ENCODE data around the gene AP1S3.
"Not testable (repeated sequence)": the region's sequence is repeated elsewhere in the genome, so short reads cannot be mapped to it uniquely, and the experiment has no call there.

AP1S3 gene

GRCh38 chr2:223877721-223878410 lies 40.5 kb upstream of the AP1S3 start:
- DNase-seq, result no peak
- no peaks in the 10 kb centered on the region for H3K27me3 ChIP-seq
- H3K9me3 ChIP-seq, result no peaks in the 10 kb centered on the region
- TF ChIP-seq CTCF (IDR thresholded peaks at IDR 0.05; ENCODE audit: low read depth, low read length), result no peak
- no peaks in the 10 kb centered on the region for H3K4me1 ChIP-seq
- H3K36me3 ChIP-seq, result peaks cover 15% of the 10 kb centered on the region
- H3K4me3 ChIP-seq (ENCODE audit: low read depth, low read length), result no peak overlapping the region

GRCh38 chr2:223873672-223874071 lies 36.3 kb upstream of the AP1S3 start:
- no peak for TF ChIP-seq CTCF (IDR thresholded peaks at IDR 0.05; ENCODE audit: low read depth, low read length)
- Histone ChIP-seq H3K4me3 (ENCODE audit: low read depth, low read length) (no peak overlapping the region), H3K36me3 (no peaks in the 10 kb centered on the region; the same call in 1 of the 2 replicates), H3K4me1 (no peaks in the 10 kb centered on the region), H3K9me3 (no peaks in the 10 kb centered on the region), H3K27me3 (no peaks in the 10 kb centered on the region)
- DNase-seq, result no peak

- not testable (repeated sequence) for DNase-seq; H3K27me3 ChIP-seq; H3K4me3 ChIP-seq (ENCODE audit: low read depth, low read length); H3K4me1 ChIP-seq; H3K9me3 ChIP-seq; H3K36me3 ChIP-seq
Measured at GRCh38 chr2:223872772-223873171, 35.4 kb upstream of the AP1S3 start.

GRCh38 chr2:223871661-223872060 lies 34.3 kb upstream of the AP1S3 start:
- not testable (repeated sequence) for H3K9me3 ChIP-seq; H3K36me3 ChIP-seq; DNase-seq; H3K4me1 ChIP-seq; H3K27me3 ChIP-seq; H3K4me3 ChIP-seq (ENCODE audit: low read depth, low read length)

GRCh38 chr2:223870840-223871611 lies 33.6 kb upstream of the AP1S3 start:
- TF ChIP-seq CTCF (IDR thresholded peaks at IDR 0.05; ENCODE audit: low read depth, low read length), result no peak

GRCh38 chr2:223868005-223868404 lies 30.6 kb upstream of the AP1S3 start:
- no peak for TF ChIP-seq CTCF (IDR thresholded peaks at IDR 0.05; ENCODE audit: low read depth, low read length)
- DNase-seq, result peak; percentile 45
- Histone ChIP-seq H3K4me3 (ENCODE audit: low read depth, low read length) (no peak overlapping the region), H3K36me3 (no peaks in the 10 kb centered on the region; the same call in 1 of the 2 replicates), H3K27me3 (no peaks in the 10 kb centered on the region), H3K9me3 (no peaks in the 10 kb centered on the region), H3K4me1 (no peaks in the 10 kb centered on the region)

More at GRCh38 chr2:223870840-223871611, 33.6 kb upstream of the AP1S3 start:
- no peaks in the 10 kb centered on the region for H3K27me3 ChIP-seq
- H3K9me3 ChIP-seq, result no peaks in the 10 kb centered on the region
- no peaks in the 10 kb centered on the region for H3K4me1 ChIP-seq
- no peak for DNase-seq
- no peak overlapping the region for H3K4me3 ChIP-seq (ENCODE audit: low read depth, low read length)
- H3K36me3 ChIP-seq, result no peaks in the 10 kb centered on the region; the same call in 1 of the 2 replicates

- Histone ChIP-seq H3K4me1 (no peaks in the 10 kb centered on the region), H3K9me3 (no peaks in the 10 kb centered on the region), H3K4me3 (ENCODE audit: low read depth, low read length) (no peak overlapping the region), H3K27me3 (no peaks in the 10 kb centered on the region), H3K36me3 (no peaks in the 10 kb centered on the region)
- DNase-seq, result no peak
- no peak for TF ChIP-seq CTCF (IDR thresholded peaks at IDR 0.05; ENCODE audit: low read depth, low read length)
Measured at GRCh38 chr2:223865907-223866508, 28.6 kb upstream of the AP1S3 start.
